ENCODE results near the gene ZCWPW1. TPM values are rescaled to one million over a fixed set of nuclear protein-coding genes. Genes with fewer than 3 reads are reported as not detected.

Gene ZCWPW1
- polyA plus RNA-seq, 4 donors, result 5.2 to 8.1 (median 5.8) TPM

- DNase-seq (ENCODE audit: low read depth in 4 of 4, low spot score in 3 of 4), result no peak
Observed at GRCh38 chr7:100433592-100434296, 5.2 kb upstream of the ZCWPW1 start.

DNA sequence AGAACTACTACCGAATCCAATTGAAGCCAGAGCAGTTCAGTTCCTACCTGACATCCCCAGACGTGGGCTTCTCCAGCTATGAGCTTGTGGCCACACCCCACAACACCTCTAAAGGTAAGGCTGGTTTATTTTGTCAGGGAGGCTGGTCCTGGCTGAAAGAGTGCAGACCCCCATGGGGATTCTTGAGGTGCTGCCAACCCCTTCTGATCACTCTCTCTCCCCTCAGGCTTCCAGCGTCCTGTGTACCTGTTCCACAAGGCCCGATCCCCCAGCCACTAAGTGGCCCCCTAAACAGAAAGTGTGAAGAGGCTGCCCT is 4.7 kb upstream of the ZCWPW1 start:
- no peak for DNase-seq (ENCODE audit: low read depth in 4 of 4, low spot score in 3 of 4)

GRCh38 chr7:100432621-100433275 is 4.2 kb upstream of the ZCWPW1 start:
- DNase-seq (ENCODE audit: low read depth in 4 of 4, low spot score in 3 of 4), result no peak

- DNase-seq (ENCODE audit: low read depth in 4 of 4, low spot score in 3 of 4), result no peak
Observed at GRCh38 chr7:100432053-100432452, 3.5 kb upstream of the ZCWPW1 start.

- DNase-seq (ENCODE audit: low read depth in 4 of 4, low spot score in 3 of 4), result no peak
Observed at GRCh38 chr7:100431286-100431735, 2.8 kb upstream of the ZCWPW1 start.

GRCh38 chr7:100430493-100431285 is 2.2 kb upstream of the ZCWPW1 start:
- no peak for DNase-seq (ENCODE audit: low read depth in 4 of 4, low spot score in 3 of 4)

- DNase-seq (ENCODE audit: low read depth in 4 of 4, low spot score in 3 of 4), result peak; percentile 88 to 93 (median 89)
Observed at GRCh38 chr7:100429637-100430492, 1.4 kb upstream of the ZCWPW1 start, which contains the start of gene MEPCE. TSS of gene MEPCE (plus strand) at chr7:100429831. CDS start at chr7:100430019, 188 bp downstream.

DNA sequence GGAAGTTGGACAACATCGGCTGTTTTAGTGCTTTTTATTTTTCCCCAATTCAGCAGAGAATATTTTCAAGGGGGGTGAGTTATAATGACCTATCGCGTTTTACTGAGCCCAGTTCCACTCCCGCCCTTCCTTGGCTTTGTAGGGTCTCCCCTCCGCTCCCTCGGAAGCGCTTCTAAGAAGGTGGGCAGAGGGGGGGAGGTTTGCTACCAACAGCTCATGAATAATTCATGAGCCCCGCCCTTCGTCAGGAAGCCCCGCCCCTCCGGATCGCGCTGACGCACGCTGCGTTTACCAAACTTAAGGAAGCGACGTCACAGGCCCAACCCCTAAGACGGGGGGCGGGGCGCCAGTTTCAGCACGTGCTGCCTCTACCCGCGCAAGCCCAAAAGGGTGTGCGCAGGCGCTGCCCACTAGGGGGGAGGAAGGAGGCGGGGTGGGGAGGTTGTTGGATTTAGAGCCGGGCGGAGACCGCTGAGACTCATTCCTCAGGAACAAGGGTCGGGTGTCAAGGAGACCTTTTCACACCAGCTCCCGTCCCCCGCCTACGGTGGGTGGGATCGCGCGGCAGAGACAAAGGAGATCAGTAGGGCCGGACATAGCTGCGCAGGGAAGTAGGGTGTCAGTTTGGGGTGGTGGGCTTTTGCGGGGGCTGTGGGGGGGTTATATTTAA is 599 bp upstream of the ZCWPW1 start:
- DNase-seq (ENCODE audit: low read depth in 4 of 4, low spot score in 3 of 4), result peak; percentile 99 to 100 (median 99)

GRCh38 chr7:100427762-100428198 is 723 bp downstream of the ZCWPW1 start:
- no peak for DNase-seq (ENCODE audit: low read depth in 4 of 4, low spot score in 3 of 4)

- no peak for DNase-seq (ENCODE audit: low read depth in 4 of 4, low spot score in 3 of 4)
Observed at GRCh38 chr7:100426516-100426915, 2.0 kb downstream of the ZCWPW1 start.

- DNase-seq (ENCODE audit: low read depth in 4 of 4, low spot score in 3 of 4), result no peak
Observed at GRCh38 chr7:100425347-100425746, 3.2 kb downstream of the ZCWPW1 start.

DNA sequence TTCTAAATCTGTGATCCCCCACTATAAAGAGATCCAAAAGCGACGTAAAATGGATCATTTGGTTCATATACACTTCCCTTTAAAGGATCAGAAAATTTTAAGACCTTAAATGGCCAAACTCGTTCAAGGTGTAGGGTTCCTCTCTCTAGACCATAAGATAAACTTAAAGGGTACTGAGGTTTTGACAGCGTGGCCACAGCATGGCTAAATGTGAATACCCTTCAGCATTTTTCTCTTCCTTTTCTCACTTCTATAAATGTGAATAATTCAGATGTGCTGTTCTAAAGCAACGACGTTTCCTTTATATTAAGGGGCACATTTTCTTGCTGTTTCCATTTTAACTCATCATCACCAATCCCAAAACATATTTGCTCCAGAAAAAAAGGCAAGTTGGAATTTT is 5.2 kb downstream of the ZCWPW1 start:
- DNase-seq (ENCODE audit: low read depth in 4 of 4, low spot score in 3 of 4), result no peak

DNA sequence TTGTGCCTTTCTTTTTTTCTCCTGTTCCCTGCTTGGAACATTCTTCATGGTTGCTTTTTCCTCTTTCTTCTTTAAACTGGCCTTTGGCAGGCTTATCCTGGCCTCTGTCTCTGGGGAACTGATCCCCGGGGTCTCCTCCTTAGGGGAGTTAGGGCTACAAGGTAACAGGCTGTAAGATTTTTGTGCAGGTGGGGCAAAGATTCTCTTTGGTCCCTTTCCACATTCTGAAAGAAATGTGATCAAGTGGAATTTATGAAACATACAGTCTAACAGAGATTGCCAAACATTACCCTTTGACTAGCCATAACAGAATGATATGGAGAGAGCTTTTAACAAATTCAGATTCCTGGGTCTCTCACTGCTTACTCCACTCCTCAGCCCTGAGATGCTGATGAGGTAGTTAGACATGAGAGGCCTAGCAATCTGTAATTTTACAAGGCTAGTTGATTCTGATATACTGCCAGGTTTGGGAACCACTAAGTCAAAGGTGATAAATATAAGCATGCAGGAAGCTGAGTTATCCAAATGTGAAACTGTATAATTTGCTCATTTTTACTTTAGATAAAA is 8.8 kb downstream of the ZCWPW1 start:
- DNase-seq (ENCODE audit: low read depth in 4 of 4, low spot score in 3 of 4), result no peak

GRCh38 chr7:100418930-100419659 is 9.4 kb downstream of the ZCWPW1 start:
- DNase-seq (ENCODE audit: low read depth in 4 of 4, low spot score in 3 of 4), result no peak

DNA sequence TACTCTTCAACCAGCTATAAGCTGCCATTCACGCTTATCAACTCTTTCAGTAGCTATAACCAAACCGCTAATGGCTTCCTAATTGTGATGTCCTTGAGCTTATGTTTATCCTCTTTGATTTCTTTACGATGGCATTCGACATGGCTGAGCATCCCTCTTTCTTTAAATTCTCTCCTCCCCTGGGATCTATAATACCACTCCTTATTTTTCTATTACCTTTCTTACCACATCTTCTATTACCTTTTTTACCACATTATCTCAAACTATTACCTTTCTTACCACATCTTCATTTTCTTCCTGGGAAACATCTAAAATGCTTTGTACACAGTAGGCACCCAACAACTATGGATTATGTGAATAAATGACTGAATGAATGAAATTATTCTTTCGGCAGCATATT is 13.1 kb downstream of the ZCWPW1 start:
- no peak for DNase-seq (ENCODE audit: low read depth in 4 of 4, low spot score in 3 of 4)

DNA sequence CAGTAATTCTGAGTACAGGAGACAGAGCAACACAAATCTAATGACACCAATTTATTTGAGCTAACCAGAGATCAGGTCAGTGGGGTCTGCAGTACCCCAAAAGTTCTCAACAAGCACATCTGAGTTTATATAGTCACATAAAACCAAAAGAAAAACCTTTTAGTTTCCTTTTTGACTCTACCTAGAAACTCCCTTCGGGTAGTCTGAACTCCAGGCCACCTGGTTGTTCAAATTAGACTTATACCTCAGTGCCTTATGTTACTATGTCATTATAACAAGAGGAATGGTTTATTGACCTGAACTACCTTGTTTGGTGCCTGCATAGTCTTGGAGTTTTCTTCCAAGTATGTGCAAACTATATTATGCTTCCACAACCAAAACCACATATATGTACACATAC is 14.6 kb downstream of the ZCWPW1 start:
- no peak for DNase-seq (ENCODE audit: low read depth in 4 of 4, low spot score in 3 of 4)

DNA sequence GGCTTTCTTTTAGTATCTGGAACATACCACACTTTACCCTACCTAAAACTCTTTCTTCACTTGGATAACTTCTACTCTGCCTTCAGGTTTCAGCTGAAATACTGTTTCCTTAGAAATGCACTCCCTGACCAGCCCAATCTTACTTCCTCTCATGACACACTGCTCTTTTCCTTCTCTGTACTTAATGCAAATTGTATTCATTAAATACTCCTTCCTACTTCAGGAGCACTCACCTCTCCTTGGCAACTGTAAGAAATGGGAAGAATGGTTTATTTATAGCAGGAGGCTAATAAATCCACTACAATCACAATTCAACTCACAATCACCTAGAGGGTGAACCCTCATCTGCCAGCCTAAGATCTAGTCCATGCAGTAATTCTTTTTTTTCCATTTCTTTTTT is 15.2 kb downstream of the ZCWPW1 start:
- DNase-seq (ENCODE audit: low read depth in 4 of 4, low spot score in 3 of 4), result no peak

DNA sequence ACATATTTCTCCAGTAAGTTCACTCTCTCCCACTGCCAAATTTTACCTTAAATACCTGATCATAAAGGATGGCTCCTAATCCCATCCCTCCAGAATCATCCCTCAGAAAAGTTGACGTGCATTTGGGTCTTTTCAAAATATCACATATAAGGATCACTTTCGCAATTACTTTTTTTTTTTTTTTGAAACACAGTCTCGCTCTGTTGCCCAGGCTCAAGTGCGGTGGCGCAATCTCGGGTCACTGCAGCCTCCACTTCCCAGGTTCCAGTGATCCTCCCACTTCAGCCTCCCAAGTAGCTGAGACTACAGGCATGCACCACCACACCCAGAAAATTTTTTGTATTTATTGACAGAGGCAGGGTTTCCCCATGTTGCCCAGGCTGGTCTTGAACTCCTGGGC is 17.4 kb downstream of the ZCWPW1 start:
- no peak for DNase-seq (ENCODE audit: low read depth in 4 of 4, low spot score in 3 of 4)

All from left renal pelvis (tissue), 4 donors.